Measurements from ENCODE around the gene WDPCP.

DNA sequence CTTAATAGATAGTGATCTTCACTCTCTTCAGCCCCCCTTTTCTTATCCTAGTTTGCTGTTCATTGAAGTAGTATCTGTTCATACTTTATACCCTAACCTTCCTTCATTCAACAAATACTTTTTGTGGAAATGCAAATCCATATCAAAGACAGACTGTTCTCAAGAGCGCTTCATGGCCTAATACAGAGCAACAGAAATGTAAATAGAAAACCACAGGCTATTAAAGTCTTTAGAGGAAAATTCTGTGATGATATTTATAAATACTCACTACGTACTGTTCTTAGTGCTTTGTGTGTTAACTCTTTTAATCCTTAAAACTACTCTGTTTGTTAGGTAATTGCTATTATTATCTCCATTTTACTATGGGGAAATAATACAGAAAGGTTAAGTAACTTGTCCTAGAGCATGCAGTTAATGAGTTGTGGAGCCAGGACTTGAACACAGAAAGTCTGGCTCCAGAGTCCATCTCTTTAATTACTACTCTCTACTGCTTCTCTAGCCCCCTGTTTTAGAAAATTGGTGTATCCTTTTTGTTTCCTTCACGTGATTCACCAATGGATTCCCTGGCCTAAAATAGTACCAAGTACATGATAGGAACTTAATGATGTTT is 3.4 kb upstream of the WDPCP start:
- TF ChIP-seq POLR2AphosphoS5 (IDR thresholded peaks at IDR 0.05; ENCODE audit: insufficient read depth in 1 of 2, low read depth in 1 of 2): no peak
- TF ChIP-seq, protein P1, sequence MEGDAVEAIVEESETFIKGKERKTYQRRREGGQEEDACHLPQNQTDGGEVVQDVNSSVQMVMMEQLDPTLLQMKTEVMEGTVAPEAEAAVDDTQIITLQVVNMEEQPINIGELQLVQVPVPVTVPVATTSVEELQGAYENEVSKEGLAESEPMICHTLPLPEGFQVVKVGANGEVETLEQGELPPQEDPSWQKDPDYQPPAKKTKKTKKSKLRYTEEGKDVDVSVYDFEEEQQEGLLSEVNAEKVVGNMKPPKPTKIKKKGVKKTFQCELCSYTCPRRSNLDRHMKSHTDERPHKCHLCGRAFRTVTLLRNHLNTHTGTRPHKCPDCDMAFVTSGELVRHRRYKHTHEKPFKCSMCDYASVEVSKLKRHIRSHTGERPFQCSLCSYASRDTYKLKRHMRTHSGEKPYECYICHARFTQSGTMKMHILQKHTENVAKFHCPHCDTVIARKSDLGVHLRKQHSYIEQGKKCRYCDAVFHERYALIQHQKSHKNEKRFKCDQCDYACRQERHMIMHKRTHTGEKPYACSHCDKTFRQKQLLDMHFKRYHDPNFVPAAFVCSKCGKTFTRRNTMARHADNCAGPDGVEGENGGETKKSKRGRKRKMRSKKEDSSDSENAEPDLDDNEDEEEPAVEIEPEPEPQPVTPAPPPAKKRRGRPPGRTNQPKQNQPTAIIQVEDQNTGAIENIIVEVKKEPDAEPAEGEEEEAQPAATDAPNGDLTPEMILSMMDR (IDR thresholded peaks at IDR 0.05): no peak

Measured in vagina (tissue), 2 donors.